Adipocyte (in vitro differentiated cells): ENCODE results near the gene SLC29A4.
A peak's percentile ranks its signal among the peaks of the same experiment; 100 is the strongest.

Experiments used
- DNase-seq: peaks from one replicate; pipeline ENCODE4 v3.0.0-alpha.2; 2015; ENCODE audit warnings: low read depth
- H3K27me3 ChIP-seq: replicated peaks from 2 replicates; pipeline ENCODE4 v1.7.0; 2013; ENCODE audit warnings: mild to moderate bottlenecking, low read length, moderate library complexity; ENCODE audit not compliant: control insufficient read depth, insufficient read depth
- H3K36me3 ChIP-seq: 2 replicates; pipeline ENCODE4 v1.7.0; 2013; ENCODE audit warnings: low read length, mild to moderate bottlenecking, moderate library complexity; ENCODE audit not compliant: control insufficient read depth, insufficient read depth, severe bottlenecking
- H3K4me1 ChIP-seq: 2 replicates; pipeline ENCODE4 v1.7.0; 2013; ENCODE audit warnings: mild to moderate bottlenecking, low read length, moderate library complexity; ENCODE audit not compliant: control insufficient read depth, insufficient read depth
- H3K4me3 ChIP-seq: 2 replicates; pipeline ENCODE4 v1.7.0; 2013; ENCODE audit warnings: mild to moderate bottlenecking, low read length, moderate library complexity
- H3K9ac ChIP-seq: 2 replicates; pipeline ENCODE4 v1.7.0; 2013; ENCODE audit warnings: mild to moderate bottlenecking, low read length, moderate library complexity
- H3K9me3 ChIP-seq: 2 replicates; pipeline ENCODE4 v1.7.0; 2013; ENCODE audit warnings: mild to moderate bottlenecking, low read length, moderate library complexity; ENCODE audit not compliant: control insufficient read depth

SLC29A4 gene

DNA sequence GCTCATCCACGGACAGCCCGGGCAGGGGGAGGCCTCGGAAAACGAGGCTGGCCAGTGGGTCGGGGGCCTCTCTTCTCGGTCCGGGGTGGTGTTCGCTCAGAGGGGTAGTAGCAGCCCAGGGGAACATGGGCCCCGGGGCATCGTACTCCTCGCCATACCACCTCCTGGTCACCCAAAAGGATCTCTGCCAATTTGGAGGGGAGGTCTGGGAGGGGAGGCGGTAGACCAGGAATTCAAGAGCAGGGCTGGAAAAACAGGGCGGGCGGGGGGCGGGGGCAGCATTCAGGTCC, 67.4 kb downstream of the SLC29A4 start:
- no peak for DNase-seq
- no peaks in the 10 kb centered on the region for H3K9me3 ChIP-seq
- H3K4me1 ChIP-seq: peaks cover 19% of the 10 kb centered on the region
- H3K36me3 ChIP-seq: peaks cover 17% of the 10 kb centered on the region
- H3K9ac ChIP-seq: no peak overlapping the region
- no peak overlapping the region for H3K4me3 ChIP-seq
- H3K27me3 ChIP-seq: no peaks in the 10 kb centered on the region

- H3K27me3 ChIP-seq: no peaks in the 10 kb centered on the region
- no peak overlapping the region for H3K9ac ChIP-seq
- H3K36me3 ChIP-seq: peaks cover 23% of the 10 kb centered on the region
- peaks cover 22% of the 10 kb centered on the region for H3K4me1 ChIP-seq
- DNase-seq: no peak
- no peak overlapping the region for H3K4me3 ChIP-seq
- H3K9me3 ChIP-seq: no peaks in the 10 kb centered on the region
These were observed 68.0 kb downstream of the SLC29A4 start for GRCh38 chr7:5350600-5351385.

- no peak for DNase-seq
- Histone ChIP-seq H3K4me1 (peaks cover 22% of the 10 kb centered on the region), H3K27me3 (no peaks in the 10 kb centered on the region), H3K36me3 (peaks cover 30% of the 10 kb centered on the region), H3K9ac (no peak overlapping the region), H3K9me3 (no peaks in the 10 kb centered on the region), H3K4me3 (no peak overlapping the region)
These were observed 68.9 kb downstream of the SLC29A4 start for GRCh38 chr7:5351507-5352265.

- Histone ChIP-seq H3K9me3 (no peaks in the 10 kb centered on the region), H3K4me1 (peaks cover 22% of the 10 kb centered on the region), H3K4me3 (no peak overlapping the region), H3K9ac (no peak overlapping the region), H3K36me3 (peaks cover 39% of the 10 kb centered on the region), H3K27me3 (no peaks in the 10 kb centered on the region)
- DNase-seq: no peak
These were observed 69.8 kb downstream of the SLC29A4 start for GRCh38 chr7:5352440-5353010.

DNA sequence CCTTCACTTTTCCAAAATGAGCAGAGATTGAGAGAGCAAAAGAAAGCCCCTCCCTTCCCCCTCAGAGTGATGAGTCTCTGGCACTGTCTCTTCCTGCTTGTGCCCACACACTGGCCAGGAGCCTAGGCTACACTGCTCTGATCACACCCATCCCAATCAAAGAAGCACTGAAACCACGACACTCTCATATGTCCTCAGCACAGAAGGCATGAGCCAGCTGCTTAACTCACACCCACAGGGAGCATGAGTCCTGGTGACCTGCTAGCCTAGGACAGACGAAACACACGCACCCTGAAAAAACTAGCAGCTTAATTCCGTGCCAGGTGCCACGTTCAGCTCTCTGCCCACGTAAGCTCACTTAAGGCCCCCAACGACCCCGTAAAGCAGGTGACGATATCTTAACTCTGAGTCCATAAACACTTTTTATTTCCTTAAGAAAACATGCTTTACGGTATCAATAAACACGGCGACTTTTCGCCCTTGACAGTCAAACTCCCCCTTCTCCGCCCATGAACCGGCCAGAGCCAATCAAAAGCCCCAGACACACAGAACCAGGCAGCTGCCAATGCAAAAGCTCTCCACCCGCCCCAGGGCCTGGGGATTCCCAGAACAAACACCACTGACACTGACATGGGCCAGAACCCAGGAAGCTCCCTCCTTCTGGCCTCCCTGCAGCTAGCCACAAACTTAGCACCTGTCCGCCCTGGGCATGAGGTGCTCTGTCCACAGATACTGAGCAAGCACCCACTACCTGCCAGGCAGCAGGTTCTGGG, 71.9 kb downstream of the SLC29A4 start:
- peaks cover 23% of the 10 kb centered on the region for H3K4me1 ChIP-seq
- peak overlapping the region; percentile 6 for H3K9ac ChIP-seq
- no peaks in the 10 kb centered on the region for H3K27me3 ChIP-seq
- no peaks in the 10 kb centered on the region for H3K9me3 ChIP-seq
- peak overlapping the region; percentile 56 for H3K4me3 ChIP-seq
- H3K36me3 ChIP-seq: peaks cover 59% of the 10 kb centered on the region
- peak; percentile 17 for DNase-seq
